Epithelial cell of esophagus (primary cell): ENCODE measurements around the gene CDK5RAP3.
"Not testable (repeated sequence)": the region's sequence is repeated elsewhere in the genome, so short reads cannot be mapped to it uniquely, and the experiment has no call there.

ENCODE experiments used
- DNase-seq: peaks from one replicate; pipeline ENCODE4 v3.0.0; 2010; ENCODE audit warnings: low read depth
- H3K4me3 ChIP-seq: 2 replicates; pipeline ENCODE4 v1.5.1; 2011; ENCODE audit warnings: mild to moderate bottlenecking, low read length, control low read depth
- TF ChIP-seq, protein P1 (sequence below): IDR thresholded peaks from 2 replicates; pipeline ENCODE4 v1.5.1; 2011; ENCODE audit warnings: low read depth, mild to moderate bottlenecking, low read length, control low read depth, inconsistent platforms; ENCODE audit not compliant: insufficient read depth; ENCODE audit errors: missing control alignments

Gene CDK5RAP3

GRCh38 chr17:47931848-47932247 is 39.1 kb upstream of the CDK5RAP3 start:
- H3K4me3 ChIP-seq, result no peak overlapping the region
- no peak for DNase-seq
- TF ChIP-seq, protein P1, sequence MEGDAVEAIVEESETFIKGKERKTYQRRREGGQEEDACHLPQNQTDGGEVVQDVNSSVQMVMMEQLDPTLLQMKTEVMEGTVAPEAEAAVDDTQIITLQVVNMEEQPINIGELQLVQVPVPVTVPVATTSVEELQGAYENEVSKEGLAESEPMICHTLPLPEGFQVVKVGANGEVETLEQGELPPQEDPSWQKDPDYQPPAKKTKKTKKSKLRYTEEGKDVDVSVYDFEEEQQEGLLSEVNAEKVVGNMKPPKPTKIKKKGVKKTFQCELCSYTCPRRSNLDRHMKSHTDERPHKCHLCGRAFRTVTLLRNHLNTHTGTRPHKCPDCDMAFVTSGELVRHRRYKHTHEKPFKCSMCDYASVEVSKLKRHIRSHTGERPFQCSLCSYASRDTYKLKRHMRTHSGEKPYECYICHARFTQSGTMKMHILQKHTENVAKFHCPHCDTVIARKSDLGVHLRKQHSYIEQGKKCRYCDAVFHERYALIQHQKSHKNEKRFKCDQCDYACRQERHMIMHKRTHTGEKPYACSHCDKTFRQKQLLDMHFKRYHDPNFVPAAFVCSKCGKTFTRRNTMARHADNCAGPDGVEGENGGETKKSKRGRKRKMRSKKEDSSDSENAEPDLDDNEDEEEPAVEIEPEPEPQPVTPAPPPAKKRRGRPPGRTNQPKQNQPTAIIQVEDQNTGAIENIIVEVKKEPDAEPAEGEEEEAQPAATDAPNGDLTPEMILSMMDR, result no peak

GRCh38 chr17:47934856-47935255 is 36.1 kb upstream of the CDK5RAP3 start:
- H3K4me3 ChIP-seq, result no peak overlapping the region
- DNase-seq, result peak; percentile 41
- TF ChIP-seq, protein P1, result no peak

DNA sequence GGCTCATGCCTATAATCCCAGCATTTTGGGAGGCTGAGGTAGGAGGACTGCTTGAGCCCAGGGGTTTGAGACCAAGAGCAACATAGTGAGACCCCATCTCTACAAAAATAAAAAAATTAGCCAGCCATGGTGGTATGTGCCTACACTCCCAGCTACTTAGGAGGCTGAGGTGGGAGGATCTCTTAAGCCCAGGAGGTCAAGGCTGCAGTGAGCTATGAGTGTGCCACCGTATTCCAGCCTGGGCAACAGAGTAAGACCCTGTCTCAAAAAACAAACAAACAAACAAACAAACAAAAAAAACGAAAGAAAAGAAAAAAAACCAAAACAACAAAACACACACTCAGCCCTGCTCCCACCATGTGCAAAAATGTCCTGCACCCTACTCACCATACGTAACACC is 35.4 kb upstream of the CDK5RAP3 start:
- DNase-seq, H3K4me3 ChIP-seq: not testable (repeated sequence)

- peak; percentile 91 for DNase-seq
- no peak overlapping the region for H3K4me3 ChIP-seq
- TF ChIP-seq, protein P1, result no peak
Observed at GRCh38 chr17:47935961-47936360, 35.0 kb upstream of the CDK5RAP3 start.

DNA sequence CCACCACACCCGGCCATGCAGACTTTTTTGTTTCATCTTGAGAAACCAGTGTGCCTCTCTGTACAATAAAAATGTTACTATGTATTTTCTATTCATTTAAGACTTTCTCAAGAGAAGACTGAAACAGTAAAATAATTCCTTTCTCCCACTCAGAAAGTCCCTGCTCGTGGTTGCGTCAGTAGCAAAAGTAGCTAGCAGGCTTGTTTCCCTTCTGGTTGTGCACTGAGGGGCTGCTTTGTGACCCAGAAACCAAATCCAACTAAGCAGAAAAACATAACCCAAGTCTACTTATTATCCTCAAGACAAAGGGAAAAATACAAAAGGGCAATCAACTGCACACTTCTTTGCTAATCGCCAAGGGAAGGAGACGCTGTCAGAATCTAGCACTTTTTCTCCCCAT is 33.0 kb upstream of the CDK5RAP3 start:
- H3K4me3 ChIP-seq, result no peak overlapping the region
- TF ChIP-seq, protein P1, result no peak
- no peak for DNase-seq

- TF ChIP-seq, protein P1, result peak; percentile 27
- DNase-seq, result peak; percentile 99
- H3K4me3 ChIP-seq, result peak within 1 kb of the TSS; percentile 80
Observed at GRCh38 chr17:47941246-47942095, 29.4 kb upstream of the CDK5RAP3 start, which contains the start of gene PNPO. Gene PNPO, plus strand, starts transcription at chr17:47941571. Its CDS starts 105 bp downstream, at chr17:47941676.

- TF ChIP-seq, protein P1, result no peak
- DNase-seq, result peak; percentile 12
- peak overlapping the region; percentile 80 for H3K4me3 ChIP-seq
Observed at GRCh38 chr17:47942096-47942510, 28.8 kb upstream of the CDK5RAP3 start.
